MCF 10A (cell line): Measurements from ENCODE around the gene SLF2. TPM values are rescaled to one million over a fixed set of nuclear protein-coding genes. Genes with fewer than 3 reads are reported as not detected.

Source experiments
- BruUV-seq: library from RNA; stranded (reverse); fragments of 400-500 nt; replicated peaks from 2 replicates; lab custom pipeline; 2021; lab: Mats Ljungman, UMichigan
- CTCF ChIA-PET: fragments of 300-600 bp; sonication (Branson Sonifier 250); formaldehyde crosslinking; extraction: SDS; loops from one replicate; lab custom pipeline; 2021; ENCODE audit warnings: antibody characterized with exemption, inconsistent platforms; lab: Yijun Ruan, JAX
- POLR2A ChIA-PET: fragments of 300-600, 350-650 bp; sonication (Branson Sonifier 250); formaldehyde crosslinking; extraction: SDS; loops from one replicate; lab custom pipeline; 2020; ENCODE audit warnings: antibody characterized with exemption, inconsistent platforms; lab: Yijun Ruan, JAX
- DNase-seq: peaks from one replicate; pipeline ENCODE4 v3.0.0-alpha.2; 2018; ENCODE audit not compliant: unreplicated experiment
- H3K27ac Mint-ChIP-seq: one replicate; pipeline ENCODE4 v1.8.0; 2022; ENCODE audit warnings: mild to moderate bottlenecking, low read depth, mixed read lengths; ENCODE audit not compliant: unreplicated experiment
- H3K27me3 Mint-ChIP-seq: one replicate; pipeline ENCODE4 v1.8.0; 2022; ENCODE audit warnings: mixed read lengths; ENCODE audit not compliant: insufficient read depth, unreplicated experiment
- H3K36me3 Mint-ChIP-seq: one replicate; pipeline ENCODE4 v1.8.0; 2022; ENCODE audit warnings: mild to moderate bottlenecking, moderate library complexity, mixed read lengths; ENCODE audit not compliant: insufficient read depth, unreplicated experiment
- H3K4me1 Mint-ChIP-seq: one replicate; pipeline ENCODE4 v1.8.0; 2022; ENCODE audit warnings: mixed read lengths; ENCODE audit not compliant: insufficient read depth, unreplicated experiment
- H3K4me3 Mint-ChIP-seq: one replicate; pipeline ENCODE4 v1.8.0; 2022; ENCODE audit warnings: mild to moderate bottlenecking, moderate library complexity, mixed read lengths; ENCODE audit not compliant: unreplicated experiment
- H3K9me3 Mint-ChIP-seq: one replicate; pipeline ENCODE4 v1.8.0; 2022; ENCODE audit warnings: mixed read lengths; ENCODE audit not compliant: unreplicated experiment
- intact Hi-C: fragments of 100-400 bp; cut with micrococcal nuclease; formaldehyde crosslinking; loops from 2 replicates; pipeline ENCODE4 v1.14.1; 2022
- total RNA-seq: library from RNA; stranded (reverse); gene quantifications from 2 replicates; pipeline ENCODE4 v1.2.3, GENCODE V29; 2022
- TF ChIP-seq, protein P1 (sequence below): fragments of 200-600 bp; IDR thresholded peaks from one replicate; pipeline ENCODE4 v1.8.0; 2022; ENCODE audit warnings: antibody characterized with exemption, mild to moderate bottlenecking; ENCODE audit not compliant: unreplicated experiment

SLF2 gene
- total RNA-seq, 1 experiment from 2014 or later: 27.0 TPM

- TF ChIP-seq, protein P1, sequence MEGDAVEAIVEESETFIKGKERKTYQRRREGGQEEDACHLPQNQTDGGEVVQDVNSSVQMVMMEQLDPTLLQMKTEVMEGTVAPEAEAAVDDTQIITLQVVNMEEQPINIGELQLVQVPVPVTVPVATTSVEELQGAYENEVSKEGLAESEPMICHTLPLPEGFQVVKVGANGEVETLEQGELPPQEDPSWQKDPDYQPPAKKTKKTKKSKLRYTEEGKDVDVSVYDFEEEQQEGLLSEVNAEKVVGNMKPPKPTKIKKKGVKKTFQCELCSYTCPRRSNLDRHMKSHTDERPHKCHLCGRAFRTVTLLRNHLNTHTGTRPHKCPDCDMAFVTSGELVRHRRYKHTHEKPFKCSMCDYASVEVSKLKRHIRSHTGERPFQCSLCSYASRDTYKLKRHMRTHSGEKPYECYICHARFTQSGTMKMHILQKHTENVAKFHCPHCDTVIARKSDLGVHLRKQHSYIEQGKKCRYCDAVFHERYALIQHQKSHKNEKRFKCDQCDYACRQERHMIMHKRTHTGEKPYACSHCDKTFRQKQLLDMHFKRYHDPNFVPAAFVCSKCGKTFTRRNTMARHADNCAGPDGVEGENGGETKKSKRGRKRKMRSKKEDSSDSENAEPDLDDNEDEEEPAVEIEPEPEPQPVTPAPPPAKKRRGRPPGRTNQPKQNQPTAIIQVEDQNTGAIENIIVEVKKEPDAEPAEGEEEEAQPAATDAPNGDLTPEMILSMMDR: no peak
- Mint-ChIP-seq H3K36me3 (peaks cover 45% of the 10 kb centered on the region), H3K4me1 (no peaks in the 10 kb centered on the region)
Observed at GRCh38 chr10:100963826-100964225, 51.1 kb downstream of the SLF2 start.

GRCh38 chr10:100965820-100966219 is 53.1 kb downstream of the SLF2 start:
- POLR2A ChIA-PET: interaction anchor here (0.6 to 0.7 kb wide), 2 partner anchors 21 to 45 kb away, joined by 3 to 4 read pairs; partner anchors contain the start of genes MRPL43 and TWNK
- no peaks in the 10 kb centered on the region for H3K9me3 Mint-ChIP-seq
- CTCF ChIA-PET: interaction anchor here (0.6 to 1.4 kb wide), 4 partner anchors 31 to 103 kb away, joined by 3 to 8 read pairs (median 3); no protein-coding TSS in a partner anchor
- H3K27me3 Mint-ChIP-seq: no peaks in the 10 kb centered on the region
- H3K4me3 Mint-ChIP-seq: no peak overlapping the region
- H3K4me1 Mint-ChIP-seq: no peaks in the 10 kb centered on the region
- intact Hi-C loops: no loop called here
- H3K27ac Mint-ChIP-seq: no peak overlapping the region
- no TSS peak for BruUV-seq
- no peak for DNase-seq
- peaks cover 27% of the 10 kb centered on the region for H3K36me3 Mint-ChIP-seq
- TF ChIP-seq, protein P1: no peak

More at GRCh38 chr10:100963826-100964225, 51.1 kb downstream of the SLF2 start:
- H3K27ac Mint-ChIP-seq: no peak overlapping the region
- no TSS peak for BruUV-seq
- H3K27me3 Mint-ChIP-seq: no peaks in the 10 kb centered on the region
- H3K9me3 Mint-ChIP-seq: no peaks in the 10 kb centered on the region
- ChIA-PET CTCF (interaction anchor here (0.5 kb wide), 1 partner anchor 8 kb away, joined by 3 read pairs; no protein-coding TSS in a partner anchor), POLR2A (no interaction called here)
- H3K4me3 Mint-ChIP-seq: no peak overlapping the region
- intact Hi-C loops: no loop called here
- DNase-seq: no peak

GRCh38 chr10:100966887-100967286 is 54.1 kb downstream of the SLF2 start:
- no peaks in the 10 kb centered on the region for H3K4me1 Mint-ChIP-seq
- no peak overlapping the region for H3K27ac Mint-ChIP-seq
- intact Hi-C loops: no loop called here
- H3K36me3 Mint-ChIP-seq: peaks cover 26% of the 10 kb centered on the region
- BruUV-seq: no TSS peak
- no peaks in the 10 kb centered on the region for H3K27me3 Mint-ChIP-seq
- TF ChIP-seq, protein P1: no peak
- ChIA-PET CTCF (interaction anchor here (0.6 to 1.5 kb wide), 5 partner anchors 31 to 452 kb away, joined by 3 to 8 read pairs (median 4); no protein-coding TSS in a partner anchor), POLR2A (interaction anchor here (0.8 to 0.9 kb wide), 2 partner anchors 10 to 16 kb away, joined by 3 to 4 read pairs; no protein-coding TSS in a partner anchor)
- H3K9me3 Mint-ChIP-seq: no peaks in the 10 kb centered on the region
- no peak overlapping the region for H3K4me3 Mint-ChIP-seq
- no peak for DNase-seq

GRCh38 chr10:100967332-100967731 is 54.6 kb downstream of the SLF2 start:
- H3K4me1 Mint-ChIP-seq: no peaks in the 10 kb centered on the region
- BruUV-seq: no TSS peak
- TF ChIP-seq, protein P1: no peak
- H3K27ac Mint-ChIP-seq: no peak overlapping the region
- DNase-seq: no peak
- intact Hi-C loops: no loop called here
- ChIA-PET CTCF (interaction anchor here (0.6 to 1.5 kb wide), 7 partner anchors 18 to 453 kb away, joined by 3 to 8 read pairs (median 4); no protein-coding TSS in a partner anchor), POLR2A (interaction anchor here (0.8 to 1.6 kb wide), 4 partner anchors 9 to 21 kb away, joined by 3 to 4 read pairs (median 4); no protein-coding TSS in a partner anchor)
- H3K27me3 Mint-ChIP-seq: no peaks in the 10 kb centered on the region
- H3K4me3 Mint-ChIP-seq: no peak overlapping the region
- no peaks in the 10 kb centered on the region for H3K9me3 Mint-ChIP-seq
- peaks cover 24% of the 10 kb centered on the region for H3K36me3 Mint-ChIP-seq
